ENCODE results near the gene LDAF1.
"Not testable (repeated sequence)": the region's sequence is repeated elsewhere in the genome, so short reads cannot be mapped to it uniquely, and the experiment has no call there.

LDAF1 gene

GRCh38 chr16:21158208-21159110 lies at the start of gene LDAF1:
Gene LDAF1 (plus strand): TSS chr16:21158674. CDS start chr16:21161183, 2,509 bp downstream.
- peak; percentile 75 for DNase-seq

DNA sequence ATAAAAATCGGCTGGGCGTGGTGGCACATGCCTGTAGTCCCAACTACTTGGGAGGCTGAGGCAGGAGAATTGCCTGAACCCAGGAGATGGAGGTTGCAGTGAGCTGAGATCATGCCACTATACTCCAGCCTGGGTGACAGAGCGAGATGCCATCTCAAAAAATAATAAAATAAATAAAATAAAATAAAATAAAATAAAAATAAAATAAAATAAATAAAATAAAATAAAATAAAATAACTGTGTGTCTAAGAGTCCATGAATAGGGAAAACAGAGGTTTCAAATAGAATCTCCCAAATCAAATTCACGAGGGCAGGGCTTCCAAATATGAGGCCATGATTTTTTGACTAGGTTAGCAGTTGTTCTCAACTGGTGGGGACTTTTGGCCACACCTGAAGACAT lies 42.9 kb upstream of the LDAF1 start:
- DNase-seq: not testable (repeated sequence)

DNA sequence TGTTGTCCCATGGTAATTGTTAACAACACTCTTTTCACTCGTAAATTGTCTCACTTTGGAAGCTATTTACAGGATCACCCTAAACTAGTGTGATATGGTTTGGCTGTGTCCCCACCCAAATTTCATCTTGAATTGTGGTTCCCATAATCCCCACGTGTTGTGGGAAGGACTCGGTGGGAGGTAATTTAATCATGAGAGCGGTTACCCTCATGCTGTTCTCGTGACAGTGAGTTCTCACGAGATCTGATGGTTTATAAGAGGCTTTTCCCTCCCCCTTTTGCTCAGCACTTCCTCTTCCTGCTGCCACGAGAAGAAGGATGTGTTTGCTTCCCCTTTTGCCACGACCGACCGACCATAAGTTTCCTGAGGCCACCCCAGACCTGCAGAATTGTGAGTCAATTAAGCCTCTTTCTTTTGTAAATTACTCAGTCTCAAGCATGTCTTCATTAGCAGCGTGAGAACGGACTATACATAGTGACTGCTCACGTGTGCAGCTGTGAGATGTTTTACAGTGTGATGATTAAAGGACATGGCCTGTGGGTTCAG lies 42.3 kb upstream of the LDAF1 start:
- no peak for DNase-seq

- DNase-seq: no peak
Measured at GRCh38 chr16:21117567-21117966, 40.9 kb upstream of the LDAF1 start.

DNA sequence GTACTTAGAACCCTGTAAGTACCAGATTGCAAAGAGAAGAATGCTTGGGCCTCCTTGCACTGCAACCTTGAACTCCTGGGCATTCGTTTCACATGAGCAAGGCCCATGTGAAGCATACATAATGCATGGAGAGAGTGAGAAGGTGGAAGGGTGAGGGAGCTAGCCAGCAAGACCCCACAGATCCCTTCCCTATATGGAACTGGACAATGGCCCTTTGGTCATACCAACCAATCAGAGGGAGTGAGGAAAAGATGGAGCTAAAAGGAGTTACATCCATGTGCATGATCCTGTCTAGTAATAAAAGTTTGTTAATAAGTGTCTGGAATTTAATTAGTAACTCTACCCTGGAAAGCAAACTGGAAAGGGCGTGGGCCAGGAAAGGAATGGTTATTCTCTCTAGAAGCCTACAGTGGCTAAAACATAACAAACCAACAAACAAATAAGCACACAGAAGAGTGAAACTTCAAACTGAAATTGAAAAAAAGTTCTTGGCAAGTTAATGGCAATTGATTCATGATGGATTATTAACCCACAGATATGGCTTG lies 37.4 kb upstream of the LDAF1 start:
- no peak for DNase-seq

DNA sequence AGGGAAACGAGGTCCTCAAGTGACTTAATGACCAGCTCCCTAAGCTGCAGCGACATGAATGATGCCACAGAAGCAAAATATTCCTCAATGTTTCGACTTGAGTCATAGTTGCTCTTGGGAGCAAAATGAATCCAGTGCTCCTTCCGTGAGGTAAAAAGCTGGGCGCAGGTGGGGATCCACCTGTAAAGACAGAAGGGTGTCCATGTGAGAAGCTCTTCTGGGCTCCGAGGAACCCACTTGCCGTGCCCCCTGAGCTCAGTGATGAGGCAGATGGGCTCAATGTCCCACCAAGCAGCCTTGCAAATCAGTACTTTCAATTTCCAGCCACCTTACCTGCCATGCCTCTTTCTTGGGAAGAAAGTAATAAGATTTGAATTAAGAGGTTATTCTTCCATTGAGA lies 33.3 kb upstream of the LDAF1 start:
- DNase-seq: no peak

DNA sequence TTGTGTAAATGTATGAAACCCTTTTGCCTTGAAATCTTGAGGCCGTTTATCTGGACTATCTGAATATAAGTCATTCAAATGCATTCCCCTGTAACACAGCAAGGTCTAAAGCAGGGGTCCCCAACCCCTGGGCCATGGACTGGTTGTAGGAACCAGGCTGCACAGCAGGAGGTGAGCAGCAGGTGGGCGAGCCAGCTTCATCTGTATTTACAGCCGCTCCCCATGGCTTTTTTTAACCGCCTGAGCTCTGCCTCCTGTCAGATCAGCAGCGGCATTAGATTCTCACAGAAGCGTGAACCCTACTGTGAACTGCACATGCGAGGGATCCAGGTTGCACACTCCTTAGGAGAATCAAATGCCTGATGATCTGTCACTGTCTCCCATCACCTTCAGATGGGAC lies 32.0 kb upstream of the LDAF1 start:
- DNase-seq: no peak

GRCh38 chr16:21128991-21129390 lies 29.5 kb upstream of the LDAF1 start:
- DNase-seq: no peak

DNA sequence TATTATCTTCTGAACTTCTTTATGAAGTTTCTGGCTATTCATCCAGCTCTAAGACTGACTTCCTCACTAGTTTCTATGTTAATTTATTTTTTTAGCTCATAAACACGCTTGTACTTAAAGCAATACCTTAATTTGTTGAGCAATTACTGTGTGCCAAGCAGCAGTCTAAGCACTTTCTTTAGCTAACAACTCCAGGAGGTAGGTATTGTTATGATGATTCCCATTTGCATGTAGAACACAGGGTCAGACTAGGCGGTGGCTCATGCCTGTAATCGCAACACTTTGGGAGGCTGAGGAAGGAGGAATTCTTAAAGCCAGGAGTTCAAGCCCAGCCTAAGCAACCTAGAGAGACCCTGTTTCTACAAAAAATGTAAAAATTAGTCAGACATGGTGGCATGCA lies 27.7 kb upstream of the LDAF1 start:
- DNase-seq: no peak

DNA sequence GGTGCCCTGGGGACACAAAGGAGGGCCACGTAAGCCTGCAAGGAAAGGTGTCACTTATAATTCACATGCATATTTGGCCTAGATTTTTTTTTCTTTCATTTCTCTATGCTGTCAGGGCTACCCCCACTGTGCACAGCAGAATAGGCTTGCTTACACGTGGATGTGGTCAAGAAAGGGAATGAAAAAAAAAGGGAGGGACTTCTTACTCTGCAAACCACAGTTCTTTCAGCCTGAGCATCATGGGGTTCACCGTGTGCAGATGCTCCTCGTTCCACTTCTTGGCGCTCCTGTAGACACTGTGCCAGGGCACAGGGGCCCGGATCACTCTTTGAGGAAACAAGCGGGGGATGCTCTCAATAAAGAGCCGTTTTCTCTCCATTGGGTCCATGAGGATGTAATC lies 24.4 kb upstream of the LDAF1 start:
- DNase-seq: no peak

DNA sequence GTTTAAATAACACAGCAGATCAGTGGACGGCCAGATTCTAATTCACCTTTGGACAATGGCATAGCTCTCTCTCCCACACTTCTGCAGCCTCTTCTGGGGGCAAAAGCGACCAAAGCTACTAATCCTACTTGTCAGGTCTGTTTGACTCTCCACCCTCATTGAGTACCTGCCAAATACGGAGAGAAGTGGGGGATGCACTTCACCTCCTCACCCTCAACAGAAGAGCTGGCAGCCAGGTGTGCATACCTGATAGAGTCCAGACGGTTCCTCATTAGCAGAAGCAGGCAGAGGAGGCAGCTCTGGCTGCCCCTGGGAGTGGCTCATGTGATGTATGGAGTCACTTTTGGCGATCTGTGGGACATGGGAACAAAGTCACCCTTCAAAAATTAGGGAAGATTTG lies 12.7 kb upstream of the LDAF1 start:
- peak; percentile 54 for DNase-seq

GRCh38 chr16:21150375-21151001 lies 8.0 kb upstream of the LDAF1 start, which contains the start of gene DNAH3:
Gene DNAH3 (minus strand): TSS chr16:21150846. CDS start chr16:21150319, 527 bp downstream.
- DNase-seq: peak; percentile 76

DNA sequence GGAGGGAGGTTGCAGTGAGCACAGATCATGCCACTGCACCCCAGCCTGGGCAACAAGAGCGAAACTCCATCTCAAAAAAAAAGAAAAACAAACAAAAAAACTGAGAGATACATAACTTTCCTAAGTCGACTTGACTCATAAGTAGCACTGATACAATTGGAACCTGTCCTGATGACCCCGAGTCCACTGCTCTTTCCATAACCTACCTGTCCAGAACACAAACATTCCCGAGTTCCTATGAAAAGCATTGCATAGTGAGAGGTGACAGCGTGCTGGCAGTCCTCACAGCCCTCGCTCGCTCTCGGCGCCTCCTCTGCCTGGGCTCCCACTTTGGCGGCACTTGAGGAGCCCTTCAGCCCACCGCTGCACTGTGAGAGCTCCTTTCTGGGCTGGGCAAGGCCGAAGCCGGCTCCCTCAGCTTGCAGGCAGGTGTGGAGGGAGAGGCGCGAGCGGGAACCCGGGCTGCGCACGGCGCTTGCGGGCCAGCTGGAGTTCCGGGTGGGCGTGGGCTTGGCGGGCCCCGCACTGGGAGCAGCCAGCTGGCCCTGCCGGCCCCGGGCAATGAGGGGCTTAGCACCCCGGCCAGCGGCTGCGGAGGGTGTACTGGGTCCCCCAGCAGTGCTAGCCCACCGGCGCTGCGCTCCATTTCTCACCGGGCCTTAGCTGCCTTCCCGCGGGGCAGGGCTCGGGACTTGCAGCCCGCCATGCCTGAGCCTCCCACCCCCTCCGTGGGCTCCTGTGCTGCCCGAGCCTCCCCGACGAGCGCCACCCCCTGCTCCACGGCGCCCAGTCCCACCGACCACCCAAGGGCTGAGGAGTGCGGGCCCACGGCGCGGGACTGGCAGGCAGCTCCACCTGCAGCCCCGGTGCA lies 6.1 kb upstream of the LDAF1 start:
- DNase-seq: not testable (repeated sequence)

DNA sequence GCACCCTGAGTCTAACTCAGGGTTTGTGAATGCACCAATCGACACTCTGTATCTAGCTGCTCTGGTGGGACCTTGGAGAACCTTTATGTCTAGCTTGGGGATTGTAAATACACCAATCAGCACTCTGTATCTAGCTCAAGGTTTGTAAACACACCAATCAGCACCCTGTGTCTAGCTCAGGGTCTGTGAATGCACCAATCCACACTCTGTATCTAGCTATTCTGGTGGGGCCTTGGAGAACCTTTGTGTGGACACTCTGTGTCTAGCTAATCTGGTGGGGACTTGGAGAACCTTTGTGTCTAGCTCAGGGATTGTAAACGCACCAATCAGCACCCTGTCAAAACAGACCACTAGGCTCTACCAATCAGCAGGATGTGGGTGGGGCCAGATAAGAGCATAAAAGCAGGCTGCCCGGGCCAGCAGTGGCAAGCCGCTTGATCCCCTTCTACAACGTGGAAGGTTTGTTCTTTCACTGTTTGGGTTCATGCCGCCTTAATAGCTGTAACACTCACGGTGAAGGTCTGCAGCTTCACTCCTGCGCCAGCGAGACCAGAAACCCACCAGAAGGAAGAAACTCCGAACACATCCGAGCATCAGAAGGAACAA lies 5.2 kb upstream of the LDAF1 start:
- peak; percentile 23 for DNase-seq

- DNase-seq: not testable (repeated sequence)
Measured at GRCh38 chr16:21156011-21156410, 2.5 kb upstream of the LDAF1 start.

- peak; percentile 70 for DNase-seq
Measured at GRCh38 chr16:21156767-21157467, 1.6 kb upstream of the LDAF1 start.

DNA sequence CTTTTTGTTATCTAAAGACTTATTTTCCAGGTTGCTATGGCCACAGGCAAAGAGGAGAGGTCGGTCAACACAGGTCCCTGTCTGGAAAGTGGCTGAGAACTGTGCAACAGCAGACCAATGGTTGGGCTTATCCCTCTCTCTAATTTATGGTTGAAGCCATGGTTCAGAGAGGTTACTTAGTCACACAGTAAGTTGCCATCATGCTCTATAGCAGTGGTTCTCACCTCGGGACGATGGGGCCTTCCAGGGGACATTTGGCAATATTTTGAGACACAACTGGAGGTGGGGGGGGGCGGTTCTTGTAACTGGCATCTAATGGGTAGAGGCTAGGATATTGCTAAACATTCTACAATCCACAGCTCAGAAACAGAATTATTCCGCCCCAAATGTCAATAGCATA lies 842 bp upstream of the LDAF1 start:
- DNase-seq: peak; percentile 41

GRCh38 chr16:21159281-21159951 lies 942 bp downstream of the LDAF1 start:
- DNase-seq: no peak

GRCh38 chr16:21160276-21160675 lies 1.8 kb downstream of the LDAF1 start:
- no peak for DNase-seq

DNA sequence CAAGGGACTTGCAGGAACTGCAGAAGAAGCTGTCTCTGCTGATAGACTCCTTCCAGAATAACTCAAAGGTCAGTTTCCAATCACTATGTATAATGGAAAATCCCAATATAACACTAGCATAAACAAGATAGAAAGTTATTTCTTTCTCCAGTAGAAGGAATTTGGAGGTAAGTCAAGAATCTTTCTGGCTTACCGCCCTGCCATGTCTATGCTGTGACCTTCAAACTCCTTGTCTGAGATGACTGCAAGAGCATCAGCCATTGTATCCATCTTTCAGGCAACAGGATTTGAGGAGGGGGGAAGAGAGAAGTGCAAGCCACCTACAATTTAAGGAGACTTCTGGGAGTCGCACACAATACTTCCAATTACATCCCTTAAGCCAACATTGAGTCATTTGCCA lies 2.7 kb downstream of the LDAF1 start:
- DNase-seq: no peak

DNA sequence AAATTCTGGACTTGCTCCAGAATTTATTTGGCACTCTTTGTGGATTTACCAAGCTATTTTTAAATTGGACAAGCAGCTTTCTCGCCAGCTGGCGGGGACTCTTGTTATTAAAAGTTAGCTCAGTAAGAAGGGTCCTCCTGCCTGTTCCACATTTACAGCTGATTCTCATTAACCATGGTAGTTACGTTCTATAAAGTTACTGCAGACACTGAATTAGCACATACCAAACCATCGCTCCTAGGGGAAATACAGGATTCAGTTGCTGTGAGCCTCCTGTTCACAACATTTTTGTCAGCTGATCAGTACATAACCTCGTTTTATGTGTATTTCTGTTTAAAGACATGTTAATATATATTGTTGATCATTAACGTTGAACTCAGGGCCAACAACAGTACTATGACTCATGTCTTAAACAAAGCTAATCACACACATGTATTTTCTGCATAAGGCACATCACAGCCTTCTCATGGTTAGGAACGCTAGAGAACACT lies 4.2 kb downstream of the LDAF1 start:
- peak; percentile 25 for DNase-seq

Measured in NCI-H2029 (cell line).